Fibroblast of mammary gland (primary cell): Measurements from ENCODE around the gene LRRC49.
"Not testable (repeated sequence)": the region's sequence is repeated elsewhere in the genome, so short reads cannot be mapped to it uniquely, and the experiment has no call there.

ENCODE experiments used
- DNase-seq: peaks from one replicate; pipeline ENCODE4 v3.0.0-alpha.2; 2010; ENCODE audit warnings: low read depth
- H3K4me3 ChIP-seq: 2 replicates; pipeline ENCODE4 v1.5.1; 2011; ENCODE audit warnings: low read depth, mild to moderate bottlenecking, low read length, moderate library complexity; ENCODE audit not compliant: control insufficient read depth
- CTCF ChIP-seq: conservative IDR thresholded peaks from 2 replicates; pipeline ENCODE4 v1.5.1; 2011; ENCODE audit warnings: low read depth, low read length, inconsistent platforms; ENCODE audit not compliant: control insufficient read depth, insufficient read depth

Gene LRRC49

GRCh38 chr15:71010472-71010871 is 117.8 kb downstream of the LRRC49 start:
- no peak overlapping the region for H3K4me3 ChIP-seq
- TF ChIP-seq CTCF = no peak
- DNase-seq = no peak

GRCh38 chr15:71010997-71011396 is 118.4 kb downstream of the LRRC49 start:
- no peak for DNase-seq
- no peak overlapping the region for H3K4me3 ChIP-seq
- no peak for TF ChIP-seq CTCF

- H3K4me3 ChIP-seq = no peak overlapping the region
- DNase-seq = peak; percentile 80
- peak; percentile 96 for TF ChIP-seq CTCF
Measured at GRCh38 chr15:71011503-71012155, 119.0 kb downstream of the LRRC49 start.

- TF ChIP-seq CTCF = no peak
- peak; percentile 31 for DNase-seq
- no peak overlapping the region for H3K4me3 ChIP-seq
Measured at GRCh38 chr15:71013446-71013845, 120.8 kb downstream of the LRRC49 start.

- DNase-seq = no peak
- TF ChIP-seq CTCF = no peak
- H3K4me3 ChIP-seq = no peak overlapping the region
Measured at GRCh38 chr15:71015342-71015741, 122.7 kb downstream of the LRRC49 start.

GRCh38 chr15:71031232-71031631 is 138.6 kb downstream of the LRRC49 start:
- not testable (repeated sequence) for H3K4me3 ChIP-seq, DNase-seq

- H3K4me3 ChIP-seq, DNase-seq: not testable (repeated sequence)
Measured at GRCh38 chr15:71035478-71035877, 142.9 kb downstream of the LRRC49 start.

- no peak overlapping the region for H3K4me3 ChIP-seq
- no peak for TF ChIP-seq CTCF
- no peak for DNase-seq
Measured at GRCh38 chr15:71042356-71042922, 149.8 kb downstream of the LRRC49 start.
